RWPE1 (cell line): Measurements from ENCODE around the gene RNU5D-1.

Source experiments
- CTCF ChIA-PET: fragments of 350-600 bp; sonication (Branson Sonifier 250); formaldehyde crosslinking; extraction: SDS; loops from one replicate; lab custom pipeline; 2021; lab: Yijun Ruan, JAX
- POLR2A ChIA-PET: fragments of 400-600 bp; formaldehyde crosslinking; extraction: SDS; loops from one replicate; lab custom pipeline; 2020; ENCODE audit warnings: antibody characterized with exemption; ENCODE audit not compliant: low non-redundant PET; lab: Yijun Ruan, JAX
- DNase-seq: peaks from one replicate; pipeline ENCODE4 v3.0.0; 2012; ENCODE audit warnings: low spot score
- H3K27ac ChIP-seq: fragments of 450-650 bp; 2 replicates; pipeline ENCODE4 v1.5.1; 2017
- TF ChIP-seq, protein P1 (sequence below): fragments of 450-650 bp; conservative IDR thresholded peaks from 2 replicates; pipeline ENCODE4 v1.5.1; 2017; ENCODE audit warnings: low read depth, mild to moderate bottlenecking

The RNU5D-1 gene

DNA sequence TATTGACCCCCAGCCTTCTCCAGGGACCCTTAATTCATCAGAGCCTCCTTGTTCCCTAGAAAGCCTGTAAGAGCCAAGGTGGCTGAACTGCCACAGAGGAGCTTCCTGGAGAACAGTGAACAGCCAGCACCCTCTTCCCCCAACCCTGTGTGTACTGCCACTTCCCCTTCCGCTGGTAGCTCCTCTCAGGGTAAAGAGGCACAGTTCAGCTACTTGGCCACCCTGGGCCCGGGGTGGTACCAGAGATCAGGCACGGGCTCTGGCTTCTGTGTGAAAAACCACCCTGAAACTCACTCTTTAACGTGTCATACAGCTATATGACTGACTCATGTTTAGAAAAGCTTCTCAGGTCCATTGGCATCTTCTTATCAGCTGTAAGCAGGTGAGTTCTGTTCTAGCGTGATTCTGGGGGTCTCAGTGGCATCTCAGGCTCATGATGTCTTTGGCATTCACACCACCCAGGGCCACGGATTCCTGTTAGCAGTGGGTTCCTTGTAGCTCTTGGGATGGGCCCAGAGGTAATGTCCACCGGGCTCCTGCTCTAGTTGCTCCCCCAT, 34.1 kb downstream of the RNU5D-1 start:
- no peak for DNase-seq
- CTCF ChIA-PET = interaction anchor here (0.7 kb wide), 1 partner anchor 388 kb away, joined by 4 read pairs; no protein-coding TSS in a partner anchor
- H3K27ac ChIP-seq = no peak overlapping the region
- TF ChIP-seq, protein P1, sequence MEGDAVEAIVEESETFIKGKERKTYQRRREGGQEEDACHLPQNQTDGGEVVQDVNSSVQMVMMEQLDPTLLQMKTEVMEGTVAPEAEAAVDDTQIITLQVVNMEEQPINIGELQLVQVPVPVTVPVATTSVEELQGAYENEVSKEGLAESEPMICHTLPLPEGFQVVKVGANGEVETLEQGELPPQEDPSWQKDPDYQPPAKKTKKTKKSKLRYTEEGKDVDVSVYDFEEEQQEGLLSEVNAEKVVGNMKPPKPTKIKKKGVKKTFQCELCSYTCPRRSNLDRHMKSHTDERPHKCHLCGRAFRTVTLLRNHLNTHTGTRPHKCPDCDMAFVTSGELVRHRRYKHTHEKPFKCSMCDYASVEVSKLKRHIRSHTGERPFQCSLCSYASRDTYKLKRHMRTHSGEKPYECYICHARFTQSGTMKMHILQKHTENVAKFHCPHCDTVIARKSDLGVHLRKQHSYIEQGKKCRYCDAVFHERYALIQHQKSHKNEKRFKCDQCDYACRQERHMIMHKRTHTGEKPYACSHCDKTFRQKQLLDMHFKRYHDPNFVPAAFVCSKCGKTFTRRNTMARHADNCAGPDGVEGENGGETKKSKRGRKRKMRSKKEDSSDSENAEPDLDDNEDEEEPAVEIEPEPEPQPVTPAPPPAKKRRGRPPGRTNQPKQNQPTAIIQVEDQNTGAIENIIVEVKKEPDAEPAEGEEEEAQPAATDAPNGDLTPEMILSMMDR = no peak
- POLR2A ChIA-PET = no interaction called here

DNA sequence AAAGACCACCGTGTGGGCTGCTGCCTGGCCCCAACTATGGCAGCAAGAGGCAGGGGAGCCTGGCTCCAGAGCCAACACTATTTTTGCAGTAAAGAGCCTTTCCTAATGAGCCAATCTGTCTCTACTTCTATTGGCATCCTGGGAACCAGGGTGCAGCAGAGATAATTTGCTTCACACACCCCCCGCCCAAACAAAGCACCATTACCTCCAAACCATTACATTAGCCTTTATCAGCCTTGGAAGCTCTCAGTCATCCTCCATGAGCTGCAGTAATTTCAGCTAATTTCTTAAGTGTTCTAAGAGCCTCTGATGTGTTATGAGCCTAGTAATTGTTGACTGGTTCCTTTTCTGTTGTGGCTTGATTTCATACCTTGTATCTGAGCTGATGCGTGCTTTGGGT, 34.9 kb downstream of the RNU5D-1 start:
- TF ChIP-seq, protein P1 = no peak
- CTCF ChIA-PET = interaction anchor here (0.9 kb wide), 1 partner anchor 41 kb away, joined by 6 read pairs; no protein-coding TSS in a partner anchor
- DNase-seq = no peak
- no peak overlapping the region for H3K27ac ChIP-seq
- POLR2A ChIA-PET = no interaction called here

- no peak overlapping the region for H3K27ac ChIP-seq
- CTCF ChIA-PET = interaction anchor here (0.6 to 0.9 kb wide), 2 partner anchors 41 to 772 kb away, joined by 4 to 6 read pairs; no protein-coding TSS in a partner anchor
- DNase-seq = no peak
- POLR2A ChIA-PET = no interaction called here
- TF ChIP-seq, protein P1 = no peak
Measured at GRCh38 chr1:44695671-44696070, 35.3 kb downstream of the RNU5D-1 start.

DNA sequence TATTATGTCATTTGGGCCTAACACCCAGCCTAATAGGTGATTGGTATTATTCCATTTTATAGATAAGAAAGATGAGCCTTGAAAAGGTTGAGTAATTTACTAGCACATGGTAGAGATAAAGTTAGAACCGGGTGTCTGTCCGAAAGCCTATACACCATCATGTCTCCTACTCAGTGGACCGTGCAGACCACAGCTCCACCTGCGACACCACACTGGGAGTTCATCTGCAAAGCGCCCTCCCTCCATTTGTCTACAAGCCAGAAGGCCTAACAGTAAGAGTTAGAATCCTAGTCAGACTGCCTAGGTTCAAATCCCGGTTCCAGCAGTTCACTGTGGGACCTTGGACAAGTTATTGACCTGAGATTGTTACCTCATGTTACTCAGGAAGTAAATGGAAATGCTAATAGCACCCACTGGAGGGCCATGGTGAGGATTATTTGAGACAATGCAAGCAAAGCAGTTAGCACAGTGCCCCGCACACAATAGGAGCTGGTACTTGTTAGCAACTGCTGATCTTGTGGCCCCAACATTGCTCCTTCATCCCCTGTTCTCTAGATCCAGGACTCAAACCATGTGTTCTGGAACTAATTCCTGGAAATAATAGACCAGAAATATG, 36.0 kb downstream of the RNU5D-1 start:
- no peak overlapping the region for H3K27ac ChIP-seq
- ChIA-PET CTCF (interaction anchor here (0.6 to 0.9 kb wide), 2 partner anchors 40 to 773 kb away, joined by 4 to 6 read pairs; no protein-coding TSS in a partner anchor), POLR2A (no interaction called here)
- TF ChIP-seq, protein P1 = no peak
- no peak for DNase-seq

GRCh38 chr1:44693900-44694299, 37.1 kb downstream of the RNU5D-1 start:
- no peak overlapping the region for H3K27ac ChIP-seq
- TF ChIP-seq, protein P1 = no peak
- ChIA-PET CTCF (interaction anchor here (0.6 kb wide), 2 partner anchors 10 to 1423 kb away, joined by 4 to 5 read pairs; no protein-coding TSS in a partner anchor), POLR2A (no interaction called here)
- no peak for DNase-seq

DNA sequence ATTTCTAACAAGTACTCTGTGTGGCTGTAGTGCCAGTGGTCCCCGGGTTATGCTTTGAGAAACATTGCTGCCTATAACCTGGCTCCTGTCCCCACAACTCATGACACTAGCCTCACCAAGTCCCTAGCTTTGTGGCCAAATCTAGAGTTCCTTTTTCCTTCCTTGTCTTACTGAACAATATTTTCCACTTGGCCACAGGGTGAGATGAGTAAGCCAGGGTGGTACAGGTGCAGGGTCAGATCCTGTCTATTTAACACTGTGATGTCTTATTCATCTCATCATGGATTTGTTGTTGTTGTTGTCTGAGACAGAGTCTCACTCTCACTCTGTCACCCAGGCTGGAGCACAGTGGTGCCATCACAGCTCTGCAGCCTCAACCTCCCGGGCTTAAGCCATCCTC, 37.8 kb downstream of the RNU5D-1 start:
- ChIA-PET CTCF (interaction anchor here (0.6 kb wide), 2 partner anchors 11 to 562 kb away, joined by 3 to 4 read pairs; no protein-coding TSS in a partner anchor), POLR2A (no interaction called here)
- no peak for DNase-seq
- no peak overlapping the region for H3K27ac ChIP-seq
- TF ChIP-seq, protein P1 = no peak
